GM19324 (cell line): ENCODE data around the gene MSRB2.
"Not testable (repeated sequence)": the region's sequence is repeated elsewhere in the genome, so short reads cannot be mapped to it uniquely, and the experiment has no call there.

ENCODE experiments used
- ATAC-seq: cut with Tn5 transposase; IDR thresholded peaks from one replicate; pipeline ENCODE4 v1.9.1; 2021; ENCODE audit warnings: mild to moderate bottlenecking, moderate library complexity; ENCODE audit not compliant: unreplicated experiment, low FRiP score

The MSRB2 gene

DNA sequence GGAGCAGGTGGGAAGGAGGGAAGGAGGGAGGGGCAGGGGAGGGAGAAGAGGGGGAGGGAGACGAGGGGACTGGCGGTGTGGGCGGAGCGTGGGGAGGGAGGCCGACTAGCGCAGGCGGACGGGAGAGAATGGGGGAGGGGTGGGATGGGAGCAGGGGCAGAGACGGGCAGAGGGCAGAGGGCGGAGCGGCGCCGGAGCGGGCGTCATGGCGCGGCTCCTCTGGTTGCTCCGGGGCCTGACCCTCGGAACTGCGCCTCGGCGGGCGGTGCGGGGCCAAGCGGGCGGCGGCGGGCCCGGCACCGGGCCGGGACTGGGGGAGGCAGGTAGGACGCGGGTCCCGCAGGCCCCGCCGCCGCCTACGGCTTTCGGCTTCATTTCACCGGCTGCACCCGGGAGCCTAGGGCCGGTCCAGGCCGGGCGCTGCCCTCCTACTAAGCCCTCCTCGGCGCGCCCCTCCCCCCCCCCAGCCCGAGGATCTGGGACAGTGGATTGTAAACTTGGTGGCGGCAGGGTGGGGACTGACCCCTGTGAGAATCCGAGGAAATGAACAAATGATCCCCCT lies at the start of gene MSRB2:
TSS of gene MSRB2 (plus strand) at position 176 of the 562 bp plus-strand sequence. CDS start at position 206, 30 bp downstream.
- peak; percentile 82 for ATAC-seq

DNA sequence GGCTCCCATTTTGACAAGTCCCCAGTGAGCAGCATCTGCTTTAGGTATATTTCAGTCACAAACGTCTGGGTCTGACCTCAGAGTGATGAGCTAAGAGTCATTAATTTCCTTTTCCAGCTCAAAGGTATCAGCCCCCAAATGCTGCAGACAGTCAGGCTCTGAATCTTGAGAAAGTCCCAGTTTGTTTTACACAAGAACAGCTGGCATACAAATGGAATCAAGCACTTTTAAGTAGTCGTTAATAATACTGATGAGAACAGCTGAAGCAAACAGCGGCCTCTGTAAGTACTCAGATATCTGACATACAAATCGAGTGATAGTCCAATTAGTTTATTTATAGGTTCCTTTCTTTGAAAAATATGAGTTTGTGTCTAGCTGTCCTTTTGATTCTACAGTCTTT lies 49.4 kb upstream of the MSRB2 start:
- ATAC-seq = no peak

DNA sequence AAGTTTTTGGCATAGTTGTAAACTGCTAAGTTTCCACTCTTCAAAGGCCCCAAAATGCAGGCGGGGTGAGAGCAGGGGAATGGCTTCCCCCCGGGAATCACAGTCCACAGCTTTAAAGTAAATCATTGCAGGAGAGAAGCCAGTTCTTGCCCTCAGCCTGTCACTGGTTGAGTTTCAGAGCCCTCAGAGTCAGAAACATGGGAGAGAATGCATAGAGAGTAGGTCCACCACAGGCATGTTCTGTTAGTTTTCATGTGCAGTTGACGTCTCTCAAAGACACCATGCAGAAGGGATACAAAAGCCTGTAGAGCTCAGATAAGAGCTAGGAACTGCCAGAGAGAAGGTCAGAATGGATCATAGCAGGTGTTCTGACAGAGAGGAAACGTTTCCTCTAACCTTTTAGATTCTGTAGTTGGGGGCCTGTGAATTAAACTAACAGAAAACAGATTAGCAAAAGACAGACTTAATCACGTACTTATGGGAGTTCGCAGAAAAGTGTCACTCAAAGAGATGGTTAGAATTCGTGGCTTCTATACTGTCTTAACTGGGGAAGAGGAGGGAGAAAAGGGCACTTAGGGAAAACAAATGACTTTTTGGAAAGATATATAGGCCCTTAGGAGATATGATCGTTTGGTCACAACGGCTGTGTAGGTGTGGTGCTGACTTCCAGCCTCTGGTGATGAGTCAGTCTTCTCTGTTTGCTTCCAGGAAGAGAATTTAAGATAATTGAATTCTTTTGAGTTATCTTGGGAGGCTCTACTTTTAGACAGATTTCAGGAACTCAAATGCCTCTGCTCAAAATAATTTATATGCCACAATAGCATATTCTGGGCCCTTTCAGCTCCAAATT lies 48.0 kb upstream of the MSRB2 start:
- ATAC-seq = no peak

GRCh38 chr10:23048191-23048590 lies 47.2 kb upstream of the MSRB2 start:
- no peak for ATAC-seq

DNA sequence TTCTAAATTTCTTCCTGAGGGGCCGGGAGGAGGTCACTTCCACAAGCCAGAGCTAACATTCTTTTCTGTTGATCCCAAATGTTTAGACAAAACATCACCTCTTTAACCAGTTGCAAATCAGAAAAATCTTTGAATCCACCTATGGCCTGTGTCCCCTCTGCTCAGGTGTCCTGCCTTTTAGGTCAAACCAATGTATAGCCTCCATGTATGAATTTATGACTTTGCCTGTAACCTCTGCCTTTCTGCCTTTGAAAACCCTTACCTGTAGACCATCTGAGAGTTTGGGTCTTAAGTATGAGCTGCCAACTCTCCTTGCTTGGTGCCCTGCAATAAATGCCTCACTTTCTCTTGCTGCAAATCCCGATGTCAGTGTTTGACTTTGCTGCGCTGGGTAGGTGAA lies 44.1 kb upstream of the MSRB2 start:
- no peak for ATAC-seq

GRCh38 chr10:23051855-23052331 lies 43.5 kb upstream of the MSRB2 start:
- no peak for ATAC-seq

GRCh38 chr10:23053036-23053435 lies 42.3 kb upstream of the MSRB2 start:
- ATAC-seq = no peak

GRCh38 chr10:23055424-23056185 lies 39.8 kb upstream of the MSRB2 start:
- no peak for ATAC-seq

DNA sequence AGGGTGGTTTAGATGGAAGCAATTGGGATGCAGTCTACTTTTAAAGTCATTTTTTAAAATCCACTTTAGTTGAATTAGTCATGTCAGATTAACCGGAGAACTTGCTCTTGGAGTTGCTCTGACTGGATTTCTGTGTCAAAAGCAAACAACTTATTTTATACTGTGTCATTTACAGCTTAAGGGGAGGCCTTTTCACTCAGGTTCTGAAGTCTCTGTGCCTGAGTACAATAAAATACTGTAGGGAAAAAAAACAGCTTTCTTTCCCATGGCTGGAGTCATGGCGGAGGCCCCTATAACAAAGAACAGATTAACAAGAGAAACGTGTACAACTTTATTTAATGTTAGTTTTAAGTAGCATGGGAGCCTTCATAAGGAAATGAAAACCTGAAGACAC lies 39.2 kb upstream of the MSRB2 start:
- no peak for ATAC-seq

DNA sequence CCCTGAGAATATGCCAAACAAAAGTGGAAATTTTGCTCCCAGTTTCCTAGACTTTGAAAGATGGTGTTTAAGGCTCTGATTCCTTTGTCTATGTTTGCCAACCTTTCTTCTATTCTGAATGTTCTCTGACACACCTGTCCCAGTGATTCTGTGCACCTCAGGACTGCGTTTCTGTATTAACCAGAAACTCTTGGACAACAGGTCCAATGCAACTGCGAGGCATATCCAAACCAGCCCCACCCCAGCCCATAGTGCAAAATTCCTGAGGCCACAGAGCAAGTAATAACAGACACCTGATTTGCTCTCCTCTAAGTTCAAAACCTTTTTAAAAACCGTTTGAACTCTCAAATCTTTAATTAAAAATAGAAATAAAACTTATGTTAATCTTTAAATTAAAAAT lies 37.0 kb upstream of the MSRB2 start:
- ATAC-seq = no peak

DNA sequence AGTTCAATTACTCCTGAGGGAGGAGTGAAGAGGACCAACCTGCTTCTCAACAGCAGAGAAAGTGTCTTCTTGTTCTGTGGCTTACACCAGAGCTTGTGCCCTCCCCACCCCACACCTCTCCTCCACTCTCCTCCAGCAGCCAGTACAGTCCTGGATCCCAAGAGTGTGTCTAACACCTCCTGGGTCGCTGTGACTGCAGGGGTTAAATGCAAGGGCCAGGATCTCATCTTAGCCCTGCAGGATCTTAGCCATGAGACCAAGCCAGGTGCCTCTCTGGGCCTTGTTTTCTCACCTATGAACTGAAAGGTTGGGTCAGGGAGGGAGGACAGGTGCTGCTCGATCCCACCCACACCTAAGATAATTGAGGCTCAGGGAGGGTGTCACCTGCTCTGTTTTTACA lies 34.5 kb upstream of the MSRB2 start:
- ATAC-seq = no peak

- no peak for ATAC-seq
Observed at GRCh38 chr10:23063045-23063972, 32.1 kb upstream of the MSRB2 start.

DNA sequence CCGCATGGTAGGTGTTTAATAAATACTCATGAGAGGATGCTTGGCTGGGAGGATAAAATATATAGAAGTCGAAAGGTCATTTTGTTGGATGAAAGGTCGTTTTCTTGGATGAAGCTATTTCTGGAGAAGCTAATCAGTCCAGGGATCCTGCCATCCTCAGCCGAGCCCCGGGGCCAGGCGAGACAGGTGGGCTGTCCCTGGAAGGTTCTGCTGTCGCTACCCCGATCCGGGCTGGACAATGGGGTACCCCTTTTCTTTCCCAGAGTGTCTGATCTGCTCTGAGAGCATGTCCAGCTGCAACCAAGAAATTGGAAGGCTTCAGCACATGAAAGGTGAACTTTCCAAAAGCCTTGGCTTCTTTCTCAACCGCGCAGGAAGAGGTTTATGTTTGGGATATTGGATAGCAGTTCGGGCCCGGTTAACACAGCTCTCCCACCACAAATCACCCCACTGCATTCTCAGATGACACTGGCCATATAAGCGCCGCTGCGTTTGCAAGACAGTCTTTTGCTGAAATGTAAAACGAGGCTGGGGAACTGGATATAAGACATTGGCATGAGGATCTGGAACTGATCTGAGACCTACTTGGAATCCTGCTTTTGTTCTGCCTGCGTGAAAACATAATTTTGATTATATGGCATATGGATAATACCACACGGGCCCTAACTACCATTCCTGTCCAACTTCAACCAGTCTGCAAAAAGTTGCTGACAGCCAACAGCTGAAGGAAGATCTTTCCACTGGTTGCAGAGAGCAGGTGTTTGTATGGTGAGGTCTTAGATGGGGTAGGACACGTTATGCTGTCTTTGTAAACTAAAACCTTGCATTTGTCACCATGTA lies 31.2 kb upstream of the MSRB2 start:
- ATAC-seq = no peak

- ATAC-seq = not testable (repeated sequence)
Observed at GRCh38 chr10:23064813-23065114, 30.6 kb upstream of the MSRB2 start.

DNA sequence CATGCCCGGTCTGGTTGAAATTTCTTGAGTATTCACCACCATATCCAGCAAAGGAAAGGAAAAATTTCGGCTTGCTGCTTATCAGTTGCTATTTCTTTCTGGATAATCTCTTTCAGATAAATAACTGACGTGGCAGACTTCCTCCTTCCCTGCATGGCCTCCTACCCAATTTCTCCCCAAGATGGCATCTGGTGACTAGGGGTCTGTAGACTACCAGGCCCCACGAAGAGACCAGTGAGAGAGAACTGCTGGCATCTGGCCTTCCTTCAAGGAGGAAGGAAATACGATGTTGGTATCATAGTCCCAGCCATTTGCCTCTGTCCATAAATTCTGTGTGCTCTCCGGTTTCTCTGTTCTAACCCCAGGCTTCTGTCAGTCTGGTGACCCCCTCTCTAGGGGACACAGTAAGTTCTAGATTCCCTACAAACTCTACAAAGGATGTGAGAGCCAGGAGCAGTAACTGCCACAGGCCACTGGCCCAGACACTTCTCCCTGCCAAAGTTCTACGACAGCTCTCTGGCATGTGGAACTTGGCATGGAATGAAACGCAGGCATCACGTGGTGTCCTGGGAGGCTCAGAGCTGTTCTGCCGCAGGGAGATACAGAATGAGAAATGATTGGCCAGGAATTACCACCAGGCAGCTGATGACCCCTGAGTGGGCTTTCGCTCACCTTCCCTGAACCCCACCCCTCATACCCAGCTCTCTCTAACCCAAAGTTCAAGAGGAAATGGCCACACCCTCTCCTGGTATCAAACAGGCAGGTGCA lies 30.0 kb upstream of the MSRB2 start:
- ATAC-seq = no peak

DNA sequence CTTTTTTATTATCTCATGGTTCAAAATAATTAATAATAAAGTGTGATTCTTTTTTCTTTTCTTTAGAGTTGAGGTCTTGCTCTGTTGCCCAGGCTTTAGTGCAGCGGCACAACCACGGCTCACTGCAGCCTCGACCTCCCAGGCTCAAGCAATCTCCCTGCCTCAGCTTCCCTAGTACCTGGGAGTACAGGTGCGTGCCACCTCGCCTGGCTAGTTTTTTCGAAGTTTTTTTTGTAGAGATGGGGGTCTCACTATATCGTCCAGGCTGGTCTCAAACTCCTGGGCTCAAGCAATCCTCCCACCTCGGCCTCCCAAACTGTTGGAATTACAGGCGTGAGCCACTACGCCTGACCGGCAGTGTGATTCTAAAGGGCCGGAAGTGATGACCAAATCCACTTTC lies 28.0 kb upstream of the MSRB2 start:
- no peak for ATAC-seq

DNA sequence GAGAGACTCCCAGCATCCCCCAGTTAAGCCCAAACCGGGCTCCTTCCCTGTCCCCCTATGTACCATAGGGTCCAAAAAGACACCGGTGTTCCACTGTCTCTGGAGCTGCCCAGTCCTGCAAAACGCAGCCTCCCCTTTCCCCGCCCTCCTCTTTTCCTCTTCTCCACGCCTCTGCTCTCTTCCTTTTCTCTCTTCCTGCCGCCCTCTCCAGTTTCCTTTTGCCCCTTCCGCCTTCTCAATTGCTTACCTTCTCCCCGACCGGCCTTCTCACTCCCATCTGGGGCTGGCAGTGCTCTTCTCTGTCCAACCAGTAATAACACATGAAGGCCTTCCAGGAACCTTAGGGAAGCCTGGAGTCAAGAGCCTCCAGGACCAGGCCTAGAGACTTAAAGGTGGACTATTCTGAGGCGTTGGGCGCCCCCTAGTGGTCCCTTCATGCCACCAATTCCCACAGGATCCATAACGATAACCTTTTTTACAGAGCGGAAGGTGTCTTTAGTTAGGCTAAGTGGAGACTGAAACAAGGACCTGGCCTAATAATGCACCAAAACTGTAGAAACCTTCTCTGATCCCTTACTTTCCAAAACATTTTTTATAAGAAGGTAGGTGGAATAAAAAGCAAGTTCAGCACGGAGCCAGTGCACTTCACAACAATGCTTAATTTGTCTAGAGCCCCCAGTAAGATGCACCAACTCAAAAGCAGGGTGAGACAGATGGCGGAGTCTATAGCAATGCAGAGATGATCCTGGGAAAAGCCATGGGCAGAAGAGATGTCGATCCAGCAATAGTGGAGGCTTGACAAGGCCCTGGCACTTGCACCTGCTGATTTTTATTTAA lies 27.2 kb upstream of the MSRB2 start:
- no peak for ATAC-seq
